HG03103 (cell line): ENCODE results near the gene OR2G6.
"Not testable (repeated sequence)": the region's sequence is repeated elsewhere in the genome, so short reads cannot be mapped to it uniquely, and the experiment has no call there.

Experiments
- ATAC-seq: cut with Tn5 transposase; IDR thresholded peaks from one replicate; pipeline ENCODE4 v1.9.1; 2021; ENCODE audit warnings: low read depth; ENCODE audit not compliant: unreplicated experiment

The OR2G6 gene

DNA sequence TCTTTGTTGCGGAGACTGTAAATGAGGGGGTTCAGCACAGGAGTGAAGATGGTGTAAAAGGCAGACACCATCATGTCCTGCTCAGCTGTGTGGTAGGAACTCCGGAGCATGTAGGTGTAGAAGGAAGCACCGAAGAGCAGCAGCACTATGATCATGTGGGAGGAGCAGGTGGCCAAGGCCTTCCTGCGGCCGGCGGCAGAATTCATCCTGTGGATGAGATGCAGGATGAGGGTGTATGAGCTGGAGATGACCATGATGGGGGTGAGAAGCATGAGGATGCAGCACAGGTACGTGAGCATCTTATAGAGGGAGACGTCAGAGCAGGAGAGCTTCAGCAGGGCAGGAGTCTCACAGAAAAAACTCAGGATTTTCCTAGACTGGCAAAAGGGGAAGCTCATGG lies 66.0 kb downstream of the OR2G6 start:
- not testable (repeated sequence) for ATAC-seq

DNA sequence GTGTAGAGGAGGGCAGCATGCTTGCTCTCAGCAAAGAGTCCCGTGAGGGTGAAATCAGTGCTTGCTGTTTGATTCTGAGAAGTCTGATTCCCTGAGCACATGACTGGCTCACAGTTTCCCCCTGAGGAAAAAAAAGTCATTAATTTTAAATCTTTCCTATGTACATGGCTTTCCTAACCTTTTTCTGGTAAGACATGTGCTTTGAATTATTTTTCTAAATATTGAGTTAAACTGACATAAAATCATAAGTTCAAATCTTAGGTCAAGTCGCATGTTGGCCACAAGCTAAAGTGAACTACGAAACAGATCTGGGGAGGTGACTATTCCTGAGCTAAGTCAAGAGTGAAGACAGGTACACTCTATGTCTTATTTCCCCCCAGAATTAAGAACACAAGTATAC lies 66.8 kb downstream of the OR2G6 start, which contains the start of gene OR2T34:
Gene OR2T34, minus strand, starts transcription at position 101 of the 400 bp plus-strand sequence. Its CDS starts 0 bp downstream, at position 101.
- ATAC-seq, result not testable (repeated sequence)

- ATAC-seq, result no peak
These were observed 68.5 kb downstream of the OR2G6 start for GRCh38 chr1:248576260-248576980.
